ENCODE results near the gene ST3GAL6.

- no peak for TF ChIP-seq RB1 (IDR thresholded peaks at IDR 0.05; ENCODE audit: borderline replicate concordance)
- TF ChIP-seq GABPA (IDR thresholded peaks at IDR 0.05; ENCODE audit: low read depth) = no peak
- no peak for TF ChIP-seq CTCF (IDR thresholded peaks at IDR 0.05 in 2 of 3, conservative IDR thresholded peaks at IDR 0.05 in 1 of 3; ENCODE audit: control insufficient read depth in 2 of 3, extremely low read depth in 1 of 3, insufficient read depth in 1 of 3, low read depth in 3 of 3, low read length in 3 of 3)
- no peak for TF ChIP-seq TCF12 (IDR thresholded peaks at IDR 0.05; ENCODE audit: low read depth, low read length)
- no peak for TF ChIP-seq USF2 (IDR thresholded peaks at IDR 0.05; ENCODE audit: borderline replicate concordance, low read depth, low read length)
- no peak for TF ChIP-seq ZBTB33 (IDR thresholded peaks at IDR 0.05)
- no peak for TF ChIP-seq NFIC (IDR thresholded peaks at IDR 0.05; ENCODE audit: low read depth, low read length)
- no peak for TF ChIP-seq ZBED1 (IDR thresholded peaks at IDR 0.05; ENCODE audit: borderline replicate concordance)
- no peak for TF ChIP-seq ZBTB11 (CRISPR knock-in tag; IDR thresholded peaks at IDR 0.05)
- TF ChIP-seq CEBPB (IDR thresholded peaks at IDR 0.05; ENCODE audit: borderline replicate concordance in 1 of 2, low read depth in 2 of 2, low read length in 2 of 2) = no peak
Measured at GRCh38 chr3:98784666-98785600, 21.8 kb downstream of the ST3GAL6 start.
